KMS-11 (cell line): ENCODE results near the gene ANKRD10.

Experiments
- H2AFZ ChIP-seq: fragments of 200-600 bp; sonication (generic); 2 replicates; pipeline ENCODE4 v1.6.1; 2016; ENCODE audit warnings: antibody characterized with exemption, mixed run types, low read depth
- H3K27ac ChIP-seq: fragments of 200-600 bp; sonication (generic); 2 replicates; pipeline ENCODE4 v1.6.1; 2016; ENCODE audit warnings: mild to moderate bottlenecking, mixed run types
- H3K27me3 ChIP-seq: fragments of 200-600 bp; sonication (generic); 2 replicates; pipeline ENCODE4 v1.6.1; 2017; ENCODE audit warnings: mild to moderate bottlenecking, low read depth, mixed run types, moderate library complexity; ENCODE audit not compliant: insufficient read depth
- H3K36me3 ChIP-seq: fragments of 200-600 bp; sonication (generic); 2 replicates; pipeline ENCODE4 v1.6.1; 2017; ENCODE audit warnings: mild to moderate bottlenecking, mixed run types; ENCODE audit not compliant: insufficient read depth
- H3K4me1 ChIP-seq: fragments of 200-600 bp; sonication (generic); 2 replicates; pipeline ENCODE4 v1.6.1; 2016; ENCODE audit warnings: mild to moderate bottlenecking, low read depth, mixed run types; ENCODE audit not compliant: poor library complexity, severe bottlenecking
- H3K4me2 ChIP-seq: fragments of 200-600 bp; sonication (generic); 2 replicates; pipeline ENCODE4 v1.7.0; 2016; ENCODE audit warnings: mild to moderate bottlenecking, mixed run types
- H3K4me3 ChIP-seq: fragments of 200-600 bp; sonication (generic); IDR thresholded peaks from 2 replicates; pipeline ENCODE4 v1.6.1; 2017; ENCODE audit warnings: low read depth, low read length, mixed read lengths; ENCODE audit not compliant: insufficient read depth
- H3K79me2 ChIP-seq: fragments of 200-600 bp; sonication (generic); 2 replicates; pipeline ENCODE4 v1.6.1; 2016; ENCODE audit warnings: low read depth, mixed run types; ENCODE audit not compliant: insufficient read depth
- H3K9ac ChIP-seq: fragments of 200-600 bp; sonication (generic); 2 replicates; pipeline ENCODE4 v1.6.1; 2016; ENCODE audit warnings: mild to moderate bottlenecking, mixed run types
- H4K20me1 ChIP-seq: fragments of 200-600 bp; sonication (generic); 2 replicates; pipeline ENCODE4 v1.6.1; 2016; ENCODE audit warnings: mild to moderate bottlenecking, mixed run types; ENCODE audit not compliant: insufficient read depth
- TF ChIP-seq, protein P1 (sequence below): fragments of 200-600 bp; sonication (generic); conservative IDR thresholded peaks from 2 replicates; pipeline ENCODE4 v1.6.1; 2017; ENCODE audit warnings: low read depth, mild to moderate bottlenecking, antibody characterized with exemption, low read length, moderate library complexity, mixed read lengths

ANKRD10 gene

DNA sequence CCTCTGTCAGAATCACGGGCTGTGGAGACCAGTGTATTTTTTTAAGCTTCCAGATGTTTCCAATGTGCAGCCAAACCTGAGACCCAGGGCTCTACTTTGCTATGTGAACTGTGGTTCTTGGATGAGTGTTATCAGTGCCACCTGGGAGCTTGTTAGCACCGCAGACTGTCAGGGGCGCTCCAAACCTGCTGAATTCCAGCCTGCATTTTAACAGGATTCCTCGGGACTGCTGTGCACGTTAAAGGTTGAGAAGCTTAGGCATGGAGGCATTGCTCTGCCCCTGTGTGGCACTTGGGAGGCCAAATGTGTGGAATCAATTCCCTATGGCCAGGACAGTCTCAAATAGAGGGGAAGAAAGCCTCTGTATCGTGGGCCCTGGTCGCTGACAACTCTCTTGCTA is 80.3 kb downstream of the ANKRD10 start:
- TF ChIP-seq, protein P1, sequence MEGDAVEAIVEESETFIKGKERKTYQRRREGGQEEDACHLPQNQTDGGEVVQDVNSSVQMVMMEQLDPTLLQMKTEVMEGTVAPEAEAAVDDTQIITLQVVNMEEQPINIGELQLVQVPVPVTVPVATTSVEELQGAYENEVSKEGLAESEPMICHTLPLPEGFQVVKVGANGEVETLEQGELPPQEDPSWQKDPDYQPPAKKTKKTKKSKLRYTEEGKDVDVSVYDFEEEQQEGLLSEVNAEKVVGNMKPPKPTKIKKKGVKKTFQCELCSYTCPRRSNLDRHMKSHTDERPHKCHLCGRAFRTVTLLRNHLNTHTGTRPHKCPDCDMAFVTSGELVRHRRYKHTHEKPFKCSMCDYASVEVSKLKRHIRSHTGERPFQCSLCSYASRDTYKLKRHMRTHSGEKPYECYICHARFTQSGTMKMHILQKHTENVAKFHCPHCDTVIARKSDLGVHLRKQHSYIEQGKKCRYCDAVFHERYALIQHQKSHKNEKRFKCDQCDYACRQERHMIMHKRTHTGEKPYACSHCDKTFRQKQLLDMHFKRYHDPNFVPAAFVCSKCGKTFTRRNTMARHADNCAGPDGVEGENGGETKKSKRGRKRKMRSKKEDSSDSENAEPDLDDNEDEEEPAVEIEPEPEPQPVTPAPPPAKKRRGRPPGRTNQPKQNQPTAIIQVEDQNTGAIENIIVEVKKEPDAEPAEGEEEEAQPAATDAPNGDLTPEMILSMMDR, result no peak
- no peaks in the 10 kb centered on the region for H3K79me2 ChIP-seq

DNA sequence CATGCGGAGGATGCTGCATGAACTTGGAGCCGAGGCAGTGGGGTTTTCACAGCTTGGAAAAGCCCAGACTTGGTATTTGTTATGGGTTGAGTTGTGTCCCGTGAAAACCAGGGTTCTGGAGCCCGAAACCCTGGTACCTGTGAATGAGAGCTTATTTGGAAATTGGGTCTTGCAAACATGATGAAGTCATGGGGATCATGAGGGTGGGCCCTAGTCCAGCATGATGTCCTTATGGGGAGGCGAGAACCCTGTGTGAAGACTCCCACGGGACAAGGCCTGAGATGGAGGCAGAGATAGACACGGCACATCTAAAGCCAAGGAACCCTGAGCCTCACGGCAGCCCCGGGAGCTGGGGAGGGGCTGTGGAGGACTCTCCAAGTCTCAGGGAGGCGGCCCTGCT is 82.3 kb downstream of the ANKRD10 start:
- no peaks in the 10 kb centered on the region for H3K4me1 ChIP-seq
- H3K9ac ChIP-seq, result no peak overlapping the region
- no peak overlapping the region for H3K4me3 ChIP-seq
- TF ChIP-seq, protein P1, result no peak
- H3K79me2 ChIP-seq, result no peaks in the 10 kb centered on the region
- no peaks in the 10 kb centered on the region for H4K20me1 ChIP-seq
- no peak overlapping the region for H2AFZ ChIP-seq
- H3K27me3 ChIP-seq, result no peaks in the 10 kb centered on the region
- no peak overlapping the region for H3K4me2 ChIP-seq
- no peak overlapping the region for H3K27ac ChIP-seq
- no peaks in the 10 kb centered on the region for H3K36me3 ChIP-seq

More for the DNA sequence above, 80.3 kb downstream of the ANKRD10 start:
- no peaks in the 10 kb centered on the region for H3K4me1 ChIP-seq
- no peak overlapping the region for H2AFZ ChIP-seq
- no peaks in the 10 kb centered on the region for H4K20me1 ChIP-seq
- no peaks in the 10 kb centered on the region for H3K36me3 ChIP-seq
- H3K9ac ChIP-seq, result no peak overlapping the region
- no peak overlapping the region for H3K27ac ChIP-seq
- H3K4me3 ChIP-seq, result no peak overlapping the region
- no peak overlapping the region for H3K4me2 ChIP-seq
- H3K27me3 ChIP-seq, result no peaks in the 10 kb centered on the region

DNA sequence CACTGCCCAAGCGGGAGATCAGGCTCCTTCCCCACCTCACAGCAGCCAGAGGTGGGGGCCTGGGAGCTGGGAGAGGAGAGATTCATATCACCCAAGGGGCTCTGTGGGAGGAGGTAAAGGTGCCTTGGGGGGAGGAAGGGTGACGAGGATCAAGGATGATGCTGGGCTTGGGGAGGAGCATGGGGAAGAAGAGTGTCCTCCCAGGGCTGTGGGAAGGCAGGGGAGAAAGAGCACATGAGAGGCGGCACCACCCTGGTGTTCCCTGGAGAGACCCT is 82.7 kb downstream of the ANKRD10 start:
- Histone ChIP-seq H3K27ac (no peak overlapping the region), H3K36me3 (no peaks in the 10 kb centered on the region), H3K4me2 (no peak overlapping the region), H3K9ac (no peak overlapping the region), H3K27me3 (no peaks in the 10 kb centered on the region), H2AFZ (no peak overlapping the region), H3K4me3 (no peak overlapping the region), H3K79me2 (no peaks in the 10 kb centered on the region), H4K20me1 (no peaks in the 10 kb centered on the region), H3K4me1 (no peaks in the 10 kb centered on the region)
- TF ChIP-seq, protein P1, result no peak

DNA sequence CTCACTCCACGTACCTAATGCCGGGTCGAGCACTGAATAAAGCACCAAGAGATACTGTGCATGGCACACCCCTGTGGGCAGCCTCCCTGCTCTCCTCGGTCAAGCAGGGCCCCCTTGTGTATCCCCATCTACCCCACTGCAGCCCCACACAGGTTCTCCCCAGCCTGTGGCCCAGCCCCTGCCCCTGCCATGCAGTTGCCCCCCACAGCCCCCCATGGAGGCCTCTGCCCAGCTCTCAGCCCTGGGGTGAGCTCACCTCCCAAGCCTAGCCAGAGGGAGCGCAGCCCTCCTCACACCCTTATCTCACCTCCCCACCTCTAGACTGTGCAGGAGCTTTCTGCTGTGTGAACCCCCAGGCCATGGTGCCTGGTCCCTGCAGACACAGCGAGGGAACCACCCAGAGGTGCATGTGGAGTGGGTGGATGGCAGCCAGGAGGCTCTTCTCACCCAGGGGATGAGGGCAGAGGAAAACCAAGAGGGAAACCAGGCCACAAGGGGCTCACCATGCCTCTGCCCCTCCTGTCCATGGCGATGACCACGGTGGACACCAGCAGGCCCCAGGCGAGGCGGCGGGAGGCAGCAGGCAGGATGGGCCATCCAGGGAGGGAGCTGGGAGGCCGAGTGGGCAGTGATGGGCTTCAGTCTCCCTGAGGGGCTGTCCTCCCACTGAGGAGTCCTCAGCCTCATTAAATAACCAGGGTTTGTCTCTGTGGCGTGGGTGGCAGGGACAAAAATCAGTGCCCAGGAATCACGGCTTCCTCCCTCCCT is 83.2 kb downstream of the ANKRD10 start:
- Histone ChIP-seq H3K4me2 (no peak overlapping the region), H4K20me1 (no peaks in the 10 kb centered on the region), H3K4me1 (no peaks in the 10 kb centered on the region), H3K9ac (no peak overlapping the region), H2AFZ (no peak overlapping the region), H3K36me3 (no peaks in the 10 kb centered on the region), H3K4me3 (no peak overlapping the region), H3K79me2 (no peaks in the 10 kb centered on the region), H3K27me3 (no peaks in the 10 kb centered on the region), H3K27ac (no peak overlapping the region)
- TF ChIP-seq, protein P1, result no peak
